ENCODE measurements around the gene GATAD2B.

GATAD2B gene

GRCh38 chr1:153951183-153951582, 28.4 kb upstream of the GATAD2B start:
- no peak for DNase-seq

GRCh38 chr1:153946622-153947241, 24.0 kb upstream of the GATAD2B start, which contains the start of gene DENND4B:
Gene DENND4B, minus strand, starts transcription at chr1:153946718. Its CDS starts 2,344 bp downstream, at chr1:153944374.
- peak; percentile 84 to 95 (median 90) for DNase-seq

- DNase-seq = peak; percentile 97 to 98 (median 97)
These were observed 23.2 kb upstream of the GATAD2B start for GRCh38 chr1:153945795-153946621.

GRCh38 chr1:153945131-153945794, 22.5 kb upstream of the GATAD2B start:
- DNase-seq = peak; percentile 91 to 93 (median 92)

GRCh38 chr1:153944827-153945117, 22.0 kb upstream of the GATAD2B start:
- DNase-seq = no peak

GRCh38 chr1:153944005-153944826, 21.4 kb upstream of the GATAD2B start:
- peak; percentile 63 to 78 (median 77) for DNase-seq

- DNase-seq = no peak
These were observed 20.2 kb upstream of the GATAD2B start for GRCh38 chr1:153942766-153943549.

GRCh38 chr1:153941826-153942725, 19.3 kb upstream of the GATAD2B start:
- DNase-seq = no peak

- no peak for DNase-seq
These were observed 18.0 kb upstream of the GATAD2B start for GRCh38 chr1:153940756-153941155.

- no peak for DNase-seq
These were observed 16.7 kb upstream of the GATAD2B start for GRCh38 chr1:153939476-153939875.

- no peak for DNase-seq
These were observed 16.2 kb upstream of the GATAD2B start for GRCh38 chr1:153938996-153939395.

GRCh38 chr1:153937331-153937730, 14.6 kb upstream of the GATAD2B start:
- DNase-seq = no peak

GRCh38 chr1:153936011-153936802, 13.4 kb upstream of the GATAD2B start:
- no peak for DNase-seq

- DNase-seq = no peak
These were observed 12.0 kb upstream of the GATAD2B start for GRCh38 chr1:153934746-153935145.

- no peak for DNase-seq
These were observed 11.2 kb upstream of the GATAD2B start for GRCh38 chr1:153933955-153934354.

- DNase-seq = no peak
These were observed 10.7 kb upstream of the GATAD2B start for GRCh38 chr1:153933430-153933829.

GRCh38 chr1:153932156-153933131, 9.7 kb upstream of the GATAD2B start:
- DNase-seq = no peak

- DNase-seq = no peak
These were observed 7.5 kb upstream of the GATAD2B start for GRCh38 chr1:153929981-153930948.

Data from suppressor macrophage treated with lipopolysaccharide for 1 hour (primary cell).